Measurements from ENCODE around the gene RET. TPM values are rescaled to one million over a fixed set of nuclear protein-coding genes. Genes with fewer than 3 reads are reported as not detected.

The RET gene
- total and polyA plus RNA-seq, 2 of the 13 experiments (the other 11 are each of a cell fraction or from before 2014, with no cell fraction given) = 0.02 TPM; not detected in 1

DNA sequence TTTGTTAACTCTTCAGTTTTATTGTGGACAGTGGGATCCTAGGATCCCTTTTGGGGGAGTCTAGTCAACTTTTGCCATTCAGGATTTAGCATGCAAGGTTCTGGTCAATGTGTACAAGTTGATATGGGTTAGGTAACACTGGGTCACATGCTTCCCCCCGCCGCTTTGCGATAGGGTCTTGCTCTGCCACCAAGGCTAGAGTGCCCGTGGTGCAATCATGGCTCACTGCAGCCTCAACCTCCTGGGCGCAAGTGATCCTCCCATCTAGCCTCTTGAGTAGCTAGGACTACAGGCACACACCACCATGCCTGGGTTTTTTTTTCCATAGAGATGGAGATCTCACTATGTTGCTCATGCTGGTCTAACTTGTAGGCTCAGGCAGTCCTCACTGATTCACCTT, 58.2 kb downstream of the RET start:
- Histone ChIP-seq H3K4me2 (ENCODE audit: low read depth, low read length) (no peak overlapping the region), H3K9me3 (ENCODE audit: low read length) (no peaks in the 10 kb centered on the region), H3K27ac (ENCODE audit: extremely low read length, insufficient read depth, low read length) (no peak overlapping the region), H3K9ac (ENCODE audit: insufficient read depth, low read depth, low read length) (no peak overlapping the region), H2AFZ (ENCODE audit: low read length) (no peak overlapping the region), H4K20me1 (ENCODE audit: insufficient read depth, low read length) (no peaks in the 10 kb centered on the region), H3K36me3 (replicated peaks in 1 of 2; ENCODE audit: control insufficient read depth in 1 of 2, insufficient read depth in 2 of 2, low read length in 2 of 2) (no peaks in the 10 kb centered on the region), H3K4me3 (replicated peaks in 1 of 3; ENCODE audit: insufficient read depth in 1 of 3, low read depth in 2 of 3, low read length in 3 of 3) (no peak overlapping the region), H3K27me3 (ENCODE audit: control insufficient read depth in 1 of 2, insufficient read depth in 2 of 2, low read length in 2 of 2) (peaks cover 1 to 12% of the 10 kb centered on the region in 2 experiments; a peak in 4 of 5 replicates), H3K4me1 (ENCODE audit: insufficient read depth, low read length) (peaks cover 23% of the 10 kb centered on the region), H3K79me2 (ENCODE audit: insufficient read depth, low read length) (peaks cover 9% of the 10 kb centered on the region)
- FAIRE-seq = no peak
- in situ Hi-C loops (cut with HindIII; ENCODE audit: extremely low pct_ligation_motif_present, low pct_unique_long_range_greater_than_20kb) (no loop called here), intact Hi-C loops (cut with micrococcal nuclease; ENCODE audit: unreplicated experiment) (no loop called here)
- 95% methylated on average over 5 of the region's 5 CpGs for WGBS (ENCODE audit: low lambda C conversion rate)
- BruUV-seq (replicated peaks) = no TSS peak
- TF ChIP-seq ZFP36L1 (CRISPR knock-in tag; IDR thresholded peaks at IDR 0.05) (no peak), CCAR2 (optimal IDR thresholded peaks at IDR 0.05; ENCODE audit: low read depth, low read length) (no peak), ZNF790 (CRISPR knock-in tag; IDR thresholded peaks at IDR 0.05; ENCODE audit: borderline replicate concordance) (no peak), NR3C1 (CRISPR knock-in tag; IDR thresholded peaks at IDR 0.05) (no peak), MED8 (CRISPR knock-in tag; IDR thresholded peaks at IDR 0.05; ENCODE audit: insufficient replicate concordance) (no peak), ZNF3 (CRISPR knock-in tag; IDR thresholded peaks at IDR 0.05) (no peak)
- TF ChIP-seq, protein P1, sequence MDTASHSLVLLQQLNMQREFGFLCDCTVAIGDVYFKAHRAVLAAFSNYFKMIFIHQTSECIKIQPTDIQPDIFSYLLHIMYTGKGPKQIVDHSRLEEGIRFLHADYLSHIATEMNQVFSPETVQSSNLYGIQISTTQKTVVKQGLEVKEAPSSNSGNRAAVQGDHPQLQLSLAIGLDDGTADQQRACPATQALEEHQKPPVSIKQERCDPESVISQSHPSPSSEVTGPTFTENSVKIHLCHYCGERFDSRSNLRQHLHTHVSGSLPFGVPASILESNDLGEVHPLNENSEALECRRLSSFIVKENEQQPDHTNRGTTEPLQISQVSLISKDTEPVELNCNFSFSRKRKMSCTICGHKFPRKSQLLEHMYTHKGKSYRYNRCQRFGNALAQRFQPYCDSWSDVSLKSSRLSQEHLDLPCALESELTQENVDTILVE (CRISPR knock-in tag; IDR thresholded peaks at IDR 0.05) = no peak
- TF ChIP-seq, protein P2, sequence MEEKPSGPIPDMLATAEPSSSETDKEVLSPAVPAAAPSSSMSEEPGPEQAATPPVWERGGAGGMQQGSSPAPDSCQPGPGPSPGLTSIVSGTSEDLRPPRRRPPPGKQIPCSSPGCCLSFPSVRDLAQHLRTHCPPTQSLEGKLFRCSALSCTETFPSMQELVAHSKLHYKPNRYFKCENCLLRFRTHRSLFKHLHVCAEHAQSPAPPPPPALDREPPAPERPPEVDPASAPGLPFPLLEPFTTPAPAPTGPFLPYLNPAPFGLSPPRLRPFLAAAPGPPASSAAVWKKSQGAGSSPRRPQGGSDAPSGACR (CRISPR knock-in tag; IDR thresholded peaks at IDR 0.05) = no peak
- POLR2A ChIA-PET = no interaction called here
- CTCF ChIA-PET (ENCODE audit: low intra/inter-chr PET ratio, low total read pairs) = no interaction called here
- DNase-seq (ENCODE audit: low spot score) = no peak
- no peak for ATAC-seq

Data from HepG2 (cell line).